ENCODE results near the gene CCDC97. TPM values are rescaled to one million over a fixed set of nuclear protein-coding genes. Genes with fewer than 3 reads are reported as not detected.

The CCDC97 gene
- total RNA-seq, 1 donor from 2014 or later = 8.7 TPM

DNA sequence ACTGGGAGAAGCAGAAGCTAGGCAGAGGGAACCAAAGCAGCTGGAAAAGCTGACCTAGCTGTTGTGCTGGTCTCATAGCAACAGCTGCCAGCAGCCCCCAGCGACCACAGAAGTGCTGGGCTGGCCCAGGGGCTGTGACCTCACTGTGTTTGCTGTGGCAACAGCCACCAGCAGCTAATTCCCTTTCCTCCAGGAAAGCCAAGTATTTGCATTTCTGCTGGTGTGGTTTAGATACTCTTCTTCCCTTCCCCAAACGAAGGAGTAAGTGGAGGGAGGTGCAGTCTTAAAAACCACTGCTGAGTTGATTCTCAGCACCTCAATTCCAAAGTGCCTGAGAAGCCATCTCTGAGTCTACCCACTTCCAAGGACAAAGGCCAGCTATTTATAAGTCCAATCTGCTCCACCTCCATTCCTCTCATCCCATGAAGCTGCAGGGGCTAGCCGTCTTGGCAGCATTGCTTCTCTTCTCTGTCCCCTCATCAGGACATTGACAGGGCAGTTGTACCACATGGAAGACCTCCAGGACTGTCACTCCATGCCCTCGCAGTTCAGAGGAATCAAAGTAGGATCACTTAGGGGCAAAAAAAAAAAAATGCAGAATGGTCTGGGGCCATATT is 11.5 kb upstream of the CCDC97 start:
- peak; percentile 85 to 93 for DNase-seq (ENCODE audit: low read depth in 2 of 2)

DNA sequence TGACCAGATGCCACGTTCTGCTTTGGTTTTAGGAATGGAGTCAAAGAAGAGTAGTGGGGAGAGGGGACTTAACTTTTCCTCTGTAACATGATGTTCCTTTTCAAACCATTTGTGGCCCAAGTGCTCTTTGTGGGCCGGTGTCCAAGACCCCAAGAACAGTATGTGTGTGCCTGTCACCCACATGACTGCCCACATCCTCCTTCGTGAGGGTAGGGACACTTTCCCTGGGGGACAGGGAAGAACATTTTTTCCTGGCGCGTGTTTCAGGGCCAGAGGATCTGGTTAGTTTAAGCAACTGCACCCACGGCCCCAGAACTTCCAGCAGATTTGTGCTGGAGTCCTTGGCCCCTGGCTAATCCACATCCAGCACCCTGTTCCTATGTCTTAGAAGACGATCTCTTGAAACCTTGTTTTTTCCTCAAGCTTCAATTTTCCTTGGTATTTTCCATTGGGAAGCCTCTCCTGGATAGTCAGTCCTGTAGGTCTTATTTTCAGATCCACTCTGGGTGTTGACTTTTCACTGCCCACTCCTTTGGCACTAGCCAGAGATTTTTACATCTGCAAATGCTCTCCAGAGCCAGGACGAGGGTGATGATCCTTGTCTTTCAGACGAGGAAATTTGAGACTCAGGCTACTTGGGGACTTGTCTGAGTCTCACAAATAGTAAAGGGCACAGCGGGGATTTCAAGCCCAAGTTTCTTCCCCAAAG is 10.8 kb upstream of the CCDC97 start:
- DNase-seq (ENCODE audit: low read depth in 2 of 2) = no peak

DNA sequence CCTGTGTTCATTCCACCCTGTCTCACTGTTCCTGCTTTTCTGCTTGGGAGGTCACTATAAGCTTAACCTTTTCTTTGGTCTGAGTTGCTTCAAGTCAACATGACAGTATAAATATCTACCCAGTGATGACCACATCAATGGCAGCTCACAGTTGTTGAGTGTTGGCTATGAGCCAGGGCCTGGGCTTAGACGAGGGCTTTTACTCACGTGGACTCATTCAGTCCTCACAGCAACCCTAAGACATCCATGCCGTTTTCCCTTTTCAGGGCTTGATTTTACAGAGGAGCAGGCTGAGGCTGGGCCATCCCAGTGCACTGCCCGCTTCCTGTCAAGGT is 10.2 kb upstream of the CCDC97 start:
- DNase-seq (ENCODE audit: low read depth in 2 of 2) = peak; percentile 62 to 85

DNA sequence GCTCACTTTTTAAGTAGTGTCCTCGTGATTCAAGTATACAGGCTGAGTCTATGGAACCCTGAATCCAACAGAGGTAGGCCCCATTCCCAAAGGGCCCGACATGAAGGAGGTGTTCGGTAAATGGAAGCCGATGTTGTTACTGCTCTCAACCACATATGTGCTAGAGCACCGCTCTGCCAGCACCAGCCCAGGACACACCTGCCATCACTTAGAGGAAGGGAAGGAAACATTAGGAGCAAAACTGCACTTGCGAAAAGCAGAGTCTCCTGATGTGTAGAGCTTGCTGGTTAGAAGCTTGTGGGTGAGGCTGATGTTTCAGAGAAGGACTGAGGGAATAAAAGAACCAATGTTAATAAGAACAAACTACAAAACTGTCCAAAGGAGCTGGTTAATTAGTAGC is 9.4 kb upstream of the CCDC97 start:
- DNase-seq (ENCODE audit: low read depth in 2 of 2) = no peak

DNA sequence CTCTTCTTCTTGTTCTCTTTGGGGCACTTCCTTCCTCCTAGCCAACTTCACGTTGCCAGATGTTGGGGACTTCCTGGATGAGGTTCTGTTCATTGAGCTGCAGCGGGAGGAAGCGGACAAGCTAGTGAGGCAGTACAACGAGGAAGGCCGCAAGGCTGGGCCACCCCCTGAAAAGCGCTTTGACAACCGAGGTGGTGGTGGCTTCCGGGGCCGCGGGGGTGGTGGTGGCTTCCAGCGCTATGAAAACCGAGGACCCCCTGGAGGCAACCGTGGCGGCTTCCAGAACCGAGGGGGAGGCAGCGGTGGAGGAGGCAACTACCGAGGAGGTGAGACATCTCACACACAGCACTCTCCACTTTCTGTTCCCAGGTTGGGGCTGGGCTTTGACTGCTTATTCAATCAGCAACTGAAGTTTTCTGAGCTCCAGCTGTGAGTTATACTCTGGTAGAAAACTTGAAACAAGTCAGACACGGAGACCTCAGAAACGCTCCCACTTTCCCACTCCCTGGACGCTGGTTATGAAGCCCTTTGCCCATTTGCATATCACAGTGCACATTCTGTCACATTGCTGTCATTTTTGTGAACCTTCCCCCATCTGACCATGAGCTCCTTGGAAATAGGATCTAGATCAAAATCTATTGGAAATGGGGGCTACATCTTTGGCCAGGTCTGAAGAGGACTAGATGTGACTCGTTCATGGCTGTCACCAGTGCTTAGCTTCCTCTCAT is 7.2 kb upstream of the CCDC97 start:
- DNase-seq (ENCODE audit: low read depth in 2 of 2) = no peak

DNA sequence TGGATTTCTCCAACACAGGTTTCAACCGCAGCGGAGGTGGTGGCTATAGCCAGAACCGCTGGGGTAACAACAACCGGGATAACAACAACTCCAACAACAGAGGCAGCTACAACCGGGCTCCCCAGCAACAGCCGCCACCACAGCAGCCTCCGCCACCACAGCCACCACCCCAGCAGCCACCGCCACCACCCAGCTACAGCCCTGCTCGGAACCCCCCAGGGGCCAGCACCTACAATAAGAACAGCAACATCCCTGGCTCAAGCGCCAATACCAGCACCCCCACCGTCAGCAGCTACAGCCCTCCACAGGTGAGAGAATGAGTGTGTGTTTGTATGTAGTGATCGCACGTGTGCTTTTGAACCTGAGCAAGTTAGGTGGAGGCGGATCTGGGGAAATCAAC is 6.0 kb upstream of the CCDC97 start:
- DNase-seq (ENCODE audit: low read depth in 2 of 2) = no peak

DNA sequence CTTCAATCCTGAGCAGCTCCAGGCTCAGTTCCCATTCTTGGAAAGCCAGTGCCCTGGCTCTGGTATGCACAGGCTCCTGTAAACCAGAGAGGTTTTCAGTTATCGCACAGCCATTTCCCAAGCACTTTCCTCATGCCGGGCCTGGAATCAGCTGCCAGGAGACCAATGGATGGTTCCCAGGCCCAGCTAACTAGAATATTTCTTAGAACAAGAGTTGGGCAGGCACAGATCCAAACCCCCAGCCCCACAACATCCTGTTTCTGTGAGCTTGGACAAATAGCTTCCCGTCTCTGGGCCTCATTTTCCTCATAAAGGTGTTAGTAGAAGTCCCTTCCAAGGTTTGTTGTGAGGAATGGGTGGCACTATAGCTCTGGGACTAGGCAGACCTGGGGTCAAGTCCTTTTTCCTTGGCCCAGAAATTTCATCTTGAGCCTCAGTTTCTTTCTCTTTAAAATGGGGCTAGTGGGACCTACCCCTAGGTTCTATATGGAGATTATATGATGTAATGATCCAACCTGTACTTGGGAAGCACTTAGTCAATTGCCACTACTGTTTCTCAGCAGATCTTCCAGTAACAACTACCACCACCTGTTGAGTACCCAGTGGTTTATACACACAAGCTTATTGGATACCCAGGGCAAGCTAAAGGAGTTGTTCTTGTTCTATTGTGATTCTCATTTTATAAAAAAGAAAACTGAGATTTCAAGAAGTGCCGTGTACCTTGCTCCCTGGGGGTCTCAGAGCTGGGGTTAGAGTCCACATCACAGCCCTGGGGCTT is 5.1 kb upstream of the CCDC97 start:
- DNase-seq (ENCODE audit: low read depth in 2 of 2) = peak in 1 of 2 donors; percentile 68

DNA sequence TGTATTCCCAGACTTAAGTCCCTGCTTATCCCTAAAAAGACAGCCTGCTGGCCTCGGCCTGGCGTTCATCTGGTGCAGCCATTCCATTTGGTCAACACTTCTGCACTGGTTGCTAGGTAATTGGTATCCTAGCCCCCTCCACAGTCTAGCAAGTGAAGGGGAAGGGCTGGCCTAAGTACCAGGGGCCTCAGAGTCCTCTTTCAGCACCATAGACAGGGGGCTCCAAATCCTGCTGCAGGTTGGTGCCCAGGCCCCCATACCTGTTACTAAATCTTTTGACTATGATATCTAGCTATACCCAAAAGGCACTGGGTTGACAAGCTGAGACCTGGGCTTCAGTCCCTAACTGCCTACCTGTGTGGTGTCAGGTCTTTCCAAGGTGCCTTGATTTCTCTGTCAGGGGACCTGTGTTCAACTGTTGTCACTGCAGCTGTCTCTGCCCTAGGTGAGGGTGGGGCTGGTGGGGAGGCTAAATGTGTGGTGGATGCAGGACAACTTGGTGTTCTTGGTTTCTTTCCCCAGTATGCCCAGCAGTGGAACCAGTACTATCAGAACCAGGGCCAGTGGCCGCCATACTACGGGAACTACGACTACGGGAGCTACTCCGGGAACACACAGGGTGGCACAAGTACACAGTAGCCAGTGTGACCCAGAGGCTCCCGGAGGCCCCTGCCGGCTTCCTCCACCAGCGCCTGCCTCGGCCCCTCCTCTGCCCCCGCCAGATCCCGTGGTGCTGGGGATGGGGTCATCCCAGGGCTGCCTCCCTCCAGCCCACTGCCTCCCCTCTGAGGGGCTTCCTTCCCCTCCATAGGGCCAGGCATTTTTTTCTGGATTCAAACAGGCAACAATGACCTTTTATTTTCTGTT is 3.8 kb upstream of the CCDC97 start:
- DNase-seq (ENCODE audit: low read depth in 2 of 2) = no peak

DNA sequence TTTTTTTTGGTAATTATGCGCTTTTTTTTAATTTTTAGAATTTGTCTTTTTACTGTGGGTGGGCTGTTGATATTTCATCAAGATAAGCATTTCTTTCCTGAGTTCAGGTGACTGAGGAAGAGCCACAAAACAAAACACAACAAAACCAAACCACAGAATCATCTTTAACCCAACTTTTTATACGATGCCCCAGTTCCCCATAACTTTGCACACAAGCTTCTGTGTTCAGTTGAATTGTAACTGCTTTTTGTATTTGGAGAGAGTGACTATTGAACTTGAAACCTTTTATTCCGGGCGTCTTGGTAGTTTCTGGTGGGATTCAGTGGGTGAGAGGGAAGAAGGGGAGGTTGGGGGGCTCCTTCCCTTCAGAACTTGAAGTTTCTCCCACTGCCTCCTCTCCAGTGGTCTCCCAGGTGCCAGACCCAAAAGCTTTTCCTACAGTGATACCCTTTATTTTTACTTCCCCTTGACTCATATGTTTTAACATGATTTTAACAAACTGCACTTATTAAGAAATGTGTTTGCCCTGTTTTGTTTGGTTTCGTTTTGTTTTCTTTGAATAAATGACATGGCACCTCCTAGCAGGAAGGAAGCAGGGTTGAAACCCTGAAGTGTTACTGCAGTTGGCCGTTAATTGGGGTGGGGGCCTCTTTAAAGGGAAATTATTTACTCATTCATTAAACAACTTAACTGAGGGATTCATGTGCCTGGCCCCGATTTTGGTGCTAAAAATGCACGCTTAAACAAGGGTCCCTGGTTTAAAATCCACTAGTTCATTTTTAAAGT is 2.7 kb upstream of the CCDC97 start:
- DNase-seq (ENCODE audit: low read depth in 2 of 2) = peak in 1 of 2 donors; percentile 36

DNA sequence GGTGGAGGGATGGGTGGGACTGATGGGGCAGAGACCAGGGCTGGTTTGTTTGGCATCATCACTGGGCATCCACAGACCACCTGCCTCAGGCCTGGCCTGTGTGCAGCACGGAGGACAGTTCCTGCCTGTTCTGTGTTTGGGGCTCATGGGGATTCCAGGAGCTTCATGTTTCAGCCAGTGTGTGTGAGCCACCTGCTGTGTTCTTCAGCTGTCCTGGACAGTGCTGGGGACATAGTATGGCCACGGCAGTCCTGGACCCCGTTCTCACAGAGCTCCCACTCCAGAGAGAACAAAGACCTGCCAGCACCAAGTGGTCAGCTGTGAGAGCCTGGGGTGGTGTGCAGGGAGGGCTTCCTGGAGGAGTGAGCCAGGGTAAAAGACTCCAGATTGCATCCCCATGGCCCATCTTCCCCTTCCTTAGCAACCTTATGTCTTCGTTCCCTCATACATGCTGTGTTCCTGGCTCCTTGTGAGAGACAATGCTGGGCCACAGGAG is 2.0 kb upstream of the CCDC97 start:
- peak in 1 of 2 donors; percentile 30 for DNase-seq (ENCODE audit: low read depth in 2 of 2)

DNA sequence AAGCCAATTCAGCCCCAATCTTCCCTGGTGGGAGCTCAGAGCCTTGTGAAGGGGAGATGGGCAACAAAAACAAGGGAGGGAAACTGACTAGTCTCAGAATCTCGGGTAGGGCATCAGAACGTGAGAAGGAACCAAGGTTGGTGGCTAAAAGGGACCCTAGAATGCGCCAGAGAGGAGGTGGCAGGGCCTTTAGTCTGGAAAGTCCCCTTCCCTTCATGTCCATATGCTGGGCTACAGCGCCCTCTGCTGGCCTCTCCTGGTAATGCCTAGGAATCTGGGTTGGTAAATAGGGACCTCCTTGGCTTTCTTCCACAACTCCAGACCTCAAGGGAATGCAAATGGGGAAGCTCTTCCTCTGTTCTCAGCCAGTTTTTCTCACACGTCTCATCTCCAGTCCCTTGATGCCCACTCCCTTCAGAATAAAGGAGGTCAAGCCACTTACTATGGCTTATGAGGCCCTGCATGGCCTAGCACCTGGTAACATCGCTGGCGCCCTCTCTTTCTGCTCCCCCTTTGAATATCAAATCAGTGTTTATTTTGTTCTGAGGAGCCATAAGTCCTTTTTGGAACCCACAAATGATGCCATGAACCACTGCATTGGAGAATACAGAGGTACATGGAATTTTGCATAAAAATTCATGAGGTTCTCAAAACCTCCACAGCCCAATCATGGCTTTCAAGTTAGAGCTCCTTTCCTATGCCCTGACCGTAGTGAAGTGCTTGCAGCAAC is 1.4 kb upstream of the CCDC97 start:
- DNase-seq (ENCODE audit: low read depth in 2 of 2) = peak; percentile 90

DNA sequence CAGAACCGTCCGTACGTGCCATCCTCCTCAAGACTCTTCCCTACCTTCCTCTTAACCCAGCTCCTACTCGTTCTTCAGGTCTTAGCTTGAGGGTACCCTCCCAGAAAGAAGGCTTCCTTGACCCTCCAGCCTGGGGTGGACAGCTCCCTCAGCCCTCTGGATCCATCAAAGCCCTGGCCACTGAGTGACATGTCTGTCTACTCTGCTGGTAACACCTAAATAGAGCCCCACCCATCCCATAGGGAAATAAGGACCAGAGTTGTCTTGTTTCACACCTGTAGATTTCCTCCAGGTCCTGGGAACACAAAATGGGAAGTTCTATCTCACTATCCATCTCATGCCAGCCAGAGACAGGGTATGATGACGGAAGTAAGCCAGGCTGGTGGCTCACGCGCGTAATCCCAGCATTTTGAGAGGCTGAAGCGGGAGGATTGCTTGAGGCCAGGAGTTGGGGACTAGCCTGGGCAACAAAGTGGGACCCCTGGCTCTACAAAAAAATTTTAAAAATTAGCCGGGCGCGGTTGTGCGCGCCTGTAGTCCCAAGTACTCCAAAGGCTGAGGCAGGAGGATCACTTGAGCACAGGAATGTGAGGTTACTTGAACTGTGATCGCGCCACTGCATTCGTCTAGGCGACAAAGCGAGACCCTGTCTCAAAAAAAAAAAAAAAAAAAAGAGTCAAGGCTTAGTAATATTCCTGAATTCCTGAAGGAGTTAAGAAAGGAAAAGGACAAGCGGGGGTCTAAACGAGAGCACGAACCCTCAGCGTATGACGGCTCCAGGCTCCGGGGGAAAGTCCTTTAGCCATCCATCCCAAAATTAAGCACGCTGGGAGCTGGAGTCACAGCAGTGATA is 566 bp upstream of the CCDC97 start:
- peak in 1 of 2 donors; percentile 41 for DNase-seq (ENCODE audit: low read depth in 2 of 2)

DNA sequence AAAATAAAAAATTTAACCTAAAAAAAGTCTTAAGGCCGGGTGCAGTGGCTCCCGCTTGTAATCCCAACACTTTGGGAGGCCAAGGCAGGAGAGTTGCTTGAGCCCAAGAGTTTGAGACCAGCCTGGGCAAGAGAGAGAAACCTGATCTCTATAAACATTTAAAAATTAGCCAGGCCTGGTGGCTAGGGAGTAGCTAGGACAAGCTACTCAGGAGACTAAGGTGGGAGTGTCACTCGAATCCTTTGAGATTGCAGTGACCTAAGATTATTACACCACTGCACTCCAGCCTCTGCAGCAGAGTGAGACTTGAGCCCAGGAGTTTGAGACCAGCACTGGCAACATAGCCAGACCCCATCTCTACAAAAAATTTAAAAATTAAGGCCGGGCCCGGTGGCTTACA is 1.1 kb downstream of the CCDC97 start:
- no peak for DNase-seq (ENCODE audit: low read depth in 2 of 2)

DNA sequence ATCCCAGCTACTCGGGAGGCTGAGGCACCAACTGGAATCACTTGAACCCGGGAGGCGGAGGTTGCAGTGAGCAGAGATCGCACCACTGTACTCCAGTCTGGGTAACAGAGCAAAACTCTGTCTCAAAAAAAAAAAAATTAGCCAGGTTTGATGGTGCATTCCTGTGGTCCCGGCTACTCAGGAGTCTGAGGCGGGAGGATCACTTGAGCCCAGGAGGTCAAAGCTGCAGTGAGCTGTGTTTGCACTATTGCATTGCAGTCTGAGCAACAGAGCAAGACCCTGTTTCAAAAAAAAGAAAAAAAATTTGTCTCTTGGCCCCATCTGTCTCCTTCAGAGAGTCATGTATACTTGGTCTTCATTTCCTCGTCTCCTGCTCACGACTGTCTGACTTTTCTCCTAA is 1.6 kb downstream of the CCDC97 start:
- no peak for DNase-seq (ENCODE audit: low read depth in 2 of 2)

DNA sequence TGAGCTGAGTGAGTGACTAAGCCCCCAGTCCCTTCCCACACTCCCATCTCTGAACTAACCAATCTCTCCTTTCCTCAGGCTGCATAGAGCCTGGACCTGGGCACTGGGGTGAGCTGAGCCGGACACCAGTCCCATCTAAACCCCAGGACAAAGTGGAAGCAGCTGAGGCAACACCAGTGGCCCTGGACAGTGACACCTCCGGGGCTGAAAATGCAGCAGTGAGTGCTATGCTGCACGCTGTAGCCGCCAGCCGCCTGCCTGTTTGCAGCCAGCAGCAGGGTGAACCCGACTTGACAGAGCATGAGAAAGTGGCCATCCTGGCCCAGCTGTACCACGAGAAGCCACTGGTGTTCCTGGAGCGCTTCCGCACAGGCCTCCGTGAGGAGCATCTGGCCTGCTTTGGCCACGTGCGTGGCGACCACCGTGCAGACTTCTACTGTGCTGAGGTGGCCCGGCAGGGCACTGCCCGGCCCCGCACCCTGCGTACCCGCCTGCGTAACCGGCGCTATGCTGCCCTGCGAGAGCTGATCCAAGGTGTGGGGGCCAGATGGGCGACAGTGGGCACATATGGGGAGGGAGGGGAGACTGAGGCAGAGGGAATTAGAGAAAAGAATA is 6.4 kb downstream of the CCDC97 start:
- DNase-seq (ENCODE audit: low read depth in 2 of 2) = no peak

DNA sequence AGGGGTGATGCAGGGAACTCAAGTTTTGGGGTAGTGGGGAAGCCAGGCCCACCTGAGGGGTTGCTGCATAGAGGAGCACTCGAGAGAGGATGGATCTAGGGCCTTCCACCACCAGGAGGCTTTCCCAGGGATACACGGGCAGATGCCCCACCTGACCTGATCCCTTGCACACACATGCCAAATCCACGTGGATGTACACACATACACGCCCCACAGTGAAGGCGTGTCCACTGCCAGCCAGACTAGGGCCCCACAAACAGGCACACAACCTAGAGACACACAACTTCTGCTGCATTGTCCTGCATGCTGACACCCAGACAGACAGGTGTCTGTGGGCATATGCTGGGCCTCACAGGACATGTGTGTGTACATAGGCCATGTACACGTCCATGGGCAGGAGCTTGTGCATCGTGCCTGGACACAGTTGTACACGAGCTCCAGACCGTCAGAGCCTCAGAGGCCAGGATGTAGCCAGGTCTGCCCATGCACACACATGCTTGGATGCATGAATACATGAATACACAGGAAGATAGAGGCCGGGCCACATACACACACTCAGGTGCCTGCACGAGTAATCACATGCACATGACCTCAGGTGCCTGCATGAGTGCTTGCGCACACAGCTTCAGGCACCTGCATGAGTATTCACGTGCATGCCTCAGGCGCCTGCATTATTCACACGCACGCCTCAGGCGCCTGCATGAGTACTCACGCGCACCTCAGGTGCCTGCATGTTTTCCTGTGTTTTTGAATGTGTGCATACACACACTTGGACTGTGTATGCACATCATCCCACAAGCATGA is 8.9 kb downstream of the CCDC97 start:
- no peak for DNase-seq (ENCODE audit: low read depth in 2 of 2)

DNA sequence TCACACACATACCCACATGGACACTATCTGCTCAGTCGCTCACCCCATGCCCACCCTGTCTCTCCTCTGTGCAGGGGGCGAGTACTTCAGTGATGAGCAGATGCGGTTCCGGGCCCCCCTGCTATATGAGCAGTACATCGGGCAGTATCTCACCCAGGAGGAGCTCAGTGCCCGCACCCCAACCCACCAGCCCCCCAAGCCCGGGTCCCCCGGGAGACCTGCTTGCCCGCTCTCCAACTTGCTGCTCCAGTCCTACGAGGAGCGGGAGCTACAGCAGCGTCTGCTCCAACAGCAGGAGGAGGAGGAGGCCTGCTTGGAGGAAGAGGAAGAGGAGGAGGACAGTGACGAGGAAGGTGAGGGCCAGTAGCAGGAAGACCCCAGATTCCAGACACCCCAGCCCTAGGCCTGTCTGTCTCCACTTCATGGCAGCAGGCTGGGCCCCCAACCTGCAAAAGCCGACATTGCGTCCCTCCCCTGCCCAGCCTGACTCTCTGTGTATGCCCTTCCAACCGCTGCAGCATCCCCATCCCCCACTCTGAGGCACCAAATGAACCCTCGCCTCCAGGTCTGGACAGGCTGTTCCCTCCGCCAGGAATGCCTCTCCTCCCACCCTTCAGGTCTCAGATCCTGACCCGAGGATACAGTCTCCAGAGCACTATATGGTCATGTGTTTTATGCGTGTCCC is 9.7 kb downstream of the CCDC97 start:
- no peak for DNase-seq (ENCODE audit: low read depth in 2 of 2)
